Measurements from ENCODE around the gene MREG.
"Not testable (repeated sequence)": the region's sequence is repeated elsewhere in the genome, so short reads cannot be mapped to it uniquely, and the experiment has no call there.

Gene MREG

DNA sequence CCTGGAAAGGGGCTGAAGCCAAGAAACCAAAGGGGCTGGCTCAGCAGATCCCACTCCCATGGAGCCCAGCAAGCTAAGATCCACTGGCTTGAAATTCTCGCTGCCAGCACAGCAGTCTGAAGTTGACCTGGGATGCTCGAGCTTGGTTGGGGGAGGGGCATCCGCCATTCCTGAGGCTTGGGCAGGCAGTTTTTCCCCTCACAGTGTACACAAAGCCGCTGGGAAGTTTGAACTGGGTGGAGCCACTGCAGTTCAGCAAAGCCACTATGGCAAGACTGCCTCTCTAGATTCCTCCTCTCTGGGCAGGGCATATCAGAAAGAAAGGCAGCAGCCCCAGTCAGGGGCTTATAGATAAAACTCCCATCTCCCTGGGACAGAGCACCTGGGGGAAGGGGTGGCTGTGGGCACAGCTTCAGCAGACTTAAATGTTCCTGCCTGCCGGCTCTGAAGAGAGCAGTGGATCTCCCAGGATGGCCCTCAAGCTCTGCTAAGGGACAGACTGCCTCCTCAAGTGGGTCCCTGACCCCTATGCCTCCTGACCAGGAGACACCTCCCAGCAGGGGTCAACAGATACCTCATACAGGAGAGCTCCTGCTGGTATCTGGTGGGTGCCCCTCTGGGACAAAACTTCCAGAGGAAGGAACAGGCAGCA is 24.7 kb downstream of the MREG start:
- not testable (repeated sequence) for DNase-seq (ENCODE audit: low read depth in 2 of 3, low spot score in 2 of 3)

GRCh38 chr2:215985257-215985656 is 28.1 kb downstream of the MREG start:
- DNase-seq (ENCODE audit: low read depth in 2 of 3, low spot score in 2 of 3): no peak

GRCh38 chr2:215984661-215985060 is 28.7 kb downstream of the MREG start:
- DNase-seq (ENCODE audit: low read depth in 2 of 3, low spot score in 2 of 3): no peak

GRCh38 chr2:215983581-215984351 is 29.6 kb downstream of the MREG start:
- no peak for DNase-seq (ENCODE audit: low read depth in 2 of 3, low spot score in 2 of 3)

GRCh38 chr2:215982465-215982875 is 30.9 kb downstream of the MREG start:
- no peak for DNase-seq (ENCODE audit: low read depth in 2 of 3, low spot score in 2 of 3)

- no peak for DNase-seq (ENCODE audit: low read depth in 2 of 3, low spot score in 2 of 3)
Observed at GRCh38 chr2:215981115-215981514, 32.2 kb downstream of the MREG start.

- no peak for DNase-seq (ENCODE audit: low read depth in 2 of 3, low spot score in 2 of 3)
Observed at GRCh38 chr2:215979620-215980019, 33.7 kb downstream of the MREG start.

DNA sequence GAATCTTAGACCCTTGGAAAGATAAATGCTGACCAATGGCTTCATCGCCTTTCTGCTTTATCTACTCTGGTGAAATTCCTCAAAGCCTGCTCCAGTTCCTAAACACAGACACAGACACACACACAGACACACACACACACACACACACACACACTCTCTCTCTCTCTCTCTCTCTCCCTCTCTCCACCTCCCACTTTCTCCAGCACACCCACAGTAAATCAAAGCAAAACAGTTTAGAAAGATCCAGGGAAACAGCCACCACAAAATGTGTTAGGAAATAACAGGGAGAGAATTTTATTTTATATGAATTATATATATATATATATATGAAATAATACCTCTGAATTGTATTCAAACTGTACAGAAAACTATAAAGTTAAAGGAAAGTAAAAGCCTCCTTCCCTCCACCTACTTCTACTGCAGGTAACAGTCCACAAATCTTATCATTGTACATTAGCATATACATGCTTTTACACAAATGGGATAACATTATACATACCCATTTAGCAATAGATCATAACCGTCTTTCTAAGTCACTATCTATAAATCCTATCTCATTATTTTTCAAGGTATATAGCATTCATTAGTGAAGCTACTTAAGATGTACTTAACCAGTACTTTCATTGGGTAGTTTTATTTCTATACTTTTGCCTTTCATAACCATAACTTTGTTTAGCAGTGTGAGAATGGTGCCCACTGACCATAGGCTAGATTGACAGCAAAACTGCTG is 38.5 kb downstream of the MREG start:
- DNase-seq (ENCODE audit: low read depth in 2 of 3, low spot score in 2 of 3): no peak

DNA sequence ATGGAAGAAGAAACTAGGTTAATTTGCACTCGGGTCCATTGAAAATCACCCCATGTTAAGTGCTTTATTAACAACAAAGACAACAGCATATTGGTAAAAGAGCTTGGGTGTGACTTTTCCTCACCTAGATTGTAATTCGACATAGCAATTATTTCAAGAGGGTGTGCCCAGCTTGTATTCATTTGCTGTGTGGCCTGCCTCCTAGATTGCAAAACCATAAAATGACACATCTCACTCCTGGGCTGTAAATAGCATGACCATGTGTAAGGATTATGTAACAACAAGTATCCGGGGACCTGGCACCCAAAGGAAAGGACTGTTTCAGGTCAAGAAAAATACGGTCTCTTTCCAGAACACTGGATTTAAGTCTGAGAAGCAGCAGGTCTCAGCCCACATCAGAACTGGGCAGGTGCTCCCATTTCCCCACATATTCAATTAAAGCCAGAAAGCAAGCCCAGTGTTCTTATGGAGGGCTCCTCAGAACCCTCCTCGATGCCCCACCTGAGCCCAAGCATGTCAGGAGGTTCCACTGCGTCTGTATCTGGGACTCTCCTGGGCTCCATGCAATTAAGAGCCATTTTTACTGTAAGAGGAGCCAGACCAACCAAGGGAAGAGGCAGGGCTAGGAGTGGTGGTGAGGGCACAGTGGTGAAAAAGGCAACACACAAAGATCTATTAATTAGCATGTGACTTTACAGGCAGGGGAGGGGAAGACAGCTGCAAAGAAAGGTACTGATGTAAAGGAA is 39.2 kb downstream of the MREG start:
- DNase-seq (ENCODE audit: low read depth in 2 of 3, low spot score in 2 of 3): no peak

GRCh38 chr2:215973145-215973792 is 40.1 kb downstream of the MREG start:
- DNase-seq (ENCODE audit: low read depth in 2 of 3, low spot score in 2 of 3): no peak

- DNase-seq (ENCODE audit: low read depth in 2 of 3, low spot score in 2 of 3): no peak
Observed at GRCh38 chr2:215971671-215972070, 41.7 kb downstream of the MREG start.

GRCh38 chr2:215970894-215971293 is 42.5 kb downstream of the MREG start:
- not testable (repeated sequence) for DNase-seq (ENCODE audit: low read depth in 2 of 3, low spot score in 2 of 3)

- DNase-seq (ENCODE audit: low read depth in 2 of 3, low spot score in 2 of 3): no peak
Observed at GRCh38 chr2:215970425-215970824, 42.9 kb downstream of the MREG start.

- DNase-seq (ENCODE audit: low read depth in 2 of 3, low spot score in 2 of 3): no peak
Observed at GRCh38 chr2:215969131-215969841, 44.1 kb downstream of the MREG start.

- no peak for DNase-seq (ENCODE audit: low read depth in 2 of 3, low spot score in 2 of 3)
Observed at GRCh38 chr2:215968499-215968898, 44.9 kb downstream of the MREG start.

GRCh38 chr2:215967590-215968378 is 45.6 kb downstream of the MREG start:
- no peak for DNase-seq (ENCODE audit: low read depth in 2 of 3, low spot score in 2 of 3)

GRCh38 chr2:215966951-215967350 is 46.4 kb downstream of the MREG start:
- no peak for DNase-seq (ENCODE audit: low read depth in 2 of 3, low spot score in 2 of 3)

- no peak for DNase-seq (ENCODE audit: low read depth in 2 of 3, low spot score in 2 of 3)
Observed at GRCh38 chr2:215966274-215966673, 47.1 kb downstream of the MREG start.

- DNase-seq (ENCODE audit: low read depth in 2 of 3, low spot score in 2 of 3): no peak
Observed at GRCh38 chr2:215965532-215966165, 47.7 kb downstream of the MREG start.

All from activated CD8-positive, alpha-beta memory T cell treated with anti-CD3 and anti-CD28 coated beads for 48 hours (primary cell).